Keratinocyte (primary cell): Measurements from ENCODE around the gene CLEC7A. TPM values are rescaled to one million over a fixed set of nuclear protein-coding genes. Genes with fewer than 3 reads are reported as not detected.

Experiments
- DNase-seq: peaks from one replicate; pipeline ENCODE4 v3.0.0-alpha.2; 2011; ENCODE audit warnings: low read depth, missing footprints, low spot score
- FAIRE-seq: peaks from 2 replicates; lab custom pipeline; 2011; peaks lifted over from hg19 to GRCh38; lab: Jason Lieb, UNC
- H2AFZ ChIP-seq: 2 replicates; pipeline ENCODE4 v1.6.0; 2012; ENCODE audit warnings: low read length, control low read depth, inconsistent platforms; ENCODE audit not compliant: control insufficient read depth
- H3K27ac ChIP-seq: 2 replicates; pipeline ENCODE4 v1.5.1; 2011; ENCODE audit warnings: low read length; ENCODE audit not compliant: control insufficient read depth, insufficient read depth
- H3K27me3 ChIP-seq: 3 replicates; pipeline ENCODE4 v1.6.0; 2011; ENCODE audit warnings: low read length; ENCODE audit not compliant: control insufficient read depth, insufficient read depth; ENCODE audit errors: extremely low read depth
- H3K36me3 ChIP-seq, 2 experiments: 2 replicates in 1 of 2; 3 replicates in 1 of 2; pipeline ENCODE4 v1.5.1; 2011; ENCODE audit warnings: low read length in 2 of 2, mild to moderate bottlenecking in 1 of 2; ENCODE audit not compliant: control insufficient read depth in 2 of 2, insufficient read depth in 2 of 2; ENCODE audit errors: extremely low read depth in 1 of 2
- H3K4me1 ChIP-seq: 3 replicates; pipeline ENCODE4 v1.5.1; 2011; ENCODE audit warnings: low read length; ENCODE audit not compliant: control insufficient read depth, insufficient read depth; ENCODE audit errors: extremely low read depth
- H3K4me2 ChIP-seq: 3 replicates; pipeline ENCODE4 v1.6.0; 2011; ENCODE audit warnings: low read depth, low read length; ENCODE audit not compliant: control insufficient read depth, insufficient read depth; ENCODE audit errors: extremely low read depth
- H3K4me3 ChIP-seq, 3 experiments: fragments of 200-600 bp in 1 of 3; sonication (generic) in 1 of 3; 2 replicates in 2 of 3; 3 replicates in 1 of 3; pipeline ENCODE4 v1.5.1; 2011 to 2016; ENCODE audit warnings: low read length in 3 of 3, mild to moderate bottlenecking in 3 of 3, control low read depth in 2 of 3, inconsistent platforms in 1 of 3, low read depth in 1 of 3, mixed read lengths in 1 of 3, mixed run types in 1 of 3, moderate library complexity in 1 of 3; ENCODE audit not compliant: control insufficient read depth in 2 of 3, insufficient read depth in 2 of 3; ENCODE audit errors: extremely low read depth in 1 of 3
- H3K79me2 ChIP-seq: 2 replicates; pipeline ENCODE4 v1.6.0; 2012; ENCODE audit warnings: low read length; ENCODE audit not compliant: control insufficient read depth, insufficient read depth
- H3K9ac ChIP-seq: 3 replicates; pipeline ENCODE4 v1.6.0; 2011; ENCODE audit warnings: low read length; ENCODE audit not compliant: control insufficient read depth, insufficient read depth; ENCODE audit errors: extremely low read depth
- H3K9me1 ChIP-seq: 3 replicates; pipeline ENCODE4 v1.6.0; 2011; ENCODE audit warnings: low read length; ENCODE audit not compliant: control insufficient read depth, insufficient read depth; ENCODE audit errors: extremely low read depth
- H3K9me3 ChIP-seq: 2 replicates; pipeline ENCODE4 v1.5.1; 2012; ENCODE audit warnings: low read depth, low read length; ENCODE audit not compliant: control insufficient read depth
- H4K20me1 ChIP-seq: 3 replicates; pipeline ENCODE4 v1.6.0; 2011; ENCODE audit warnings: low read length; ENCODE audit not compliant: control insufficient read depth, insufficient read depth; ENCODE audit errors: extremely low read depth
- EZH2 ChIP-seq: IDR thresholded peaks from one replicate; pipeline ENCODE4 v1.6.1; 2012; ENCODE audit warnings: inconsistent platforms, mild to moderate bottlenecking, low read length, moderate library complexity
- dilution Hi-C: fragments of 300-500 bp; cut with MboI; formaldehyde crosslinking; loops from one replicate; pipeline ENCODE4 v1.7.0; 2020; ENCODE audit warnings: low sequenced_read_pairs; ENCODE audit not compliant: extremely low pct_ligation_motif_present
- polyA minus RNA-seq, 3 experiments: library from RNA; depleted of rRNA, polyadenylated mRNA; stranded (reverse); fragments of >200 nt; gene quantifications; 1 replicate in 1 of 3; 2 replicates in 1 of 3; 3 replicates in 1 of 3; pipeline ENCODE4 v1.2.3, GENCODE V29; 2011
- polyA plus RNA-seq, 5 experiments: library from polyadenylated mRNA; depleted of rRNA in 3 of 5; stranded (reverse) in 3 of 5; stranded (forward) in 1 of 5; unstranded in 1 of 5; fragments of >200 nt; gene quantifications; 1 replicate in 1 of 5; 2 replicates in 3 of 5; 3 replicates in 1 of 5; pipeline versions ENCODE4 v1.2.1 to v1.2.3, GENCODE V29; 2011 to 2012; ENCODE audit warnings: missing spikeins in 2 of 5, low read depth in 1 of 5, low replicate concordance in 1 of 5
- TF ChIP-seq, protein P1 (sequence below), 3 experiments: IDR thresholded peaks in 1 of 3; conservative IDR thresholded peaks in 1 of 3; optimal IDR thresholded peaks in 1 of 3; 2 replicates in 2 of 3; 3 replicates in 1 of 3; pipeline versions ENCODE3 to v1.5.1; 2011; ENCODE audit warnings: low read length in 3 of 3, mild to moderate bottlenecking in 3 of 3, moderate library complexity in 2 of 3, control low read depth in 1 of 3, inconsistent platforms in 1 of 3; ENCODE audit not compliant: insufficient read depth in 2 of 3; ENCODE audit errors: extremely low read depth in 1 of 3

CLEC7A gene
- 0.31 to 0.62 TPM (median 0.62 TPM) in 3 replicates for polyA plus RNA-seq
- not detected for polyA plus RNA-seq (2011; ENCODE audit: low read depth)
- polyA plus RNA-seq (2011; cell fraction: cytosol; rRNA removed): 0.12 and 0.18 TPM in 2 replicates
- polyA plus RNA-seq (2011; cell fraction: nucleus; rRNA removed): 0.17 and 0.29 TPM in 2 replicates
- polyA plus RNA-seq (2012; ENCODE audit: low replicate concordance): 0.17 TPM in 1 of 2 replicates, not detected in the other
- polyA minus RNA-seq: 0.06 to 0.13 TPM in 2 of 3 replicates, not detected in the other
- not detected for polyA minus RNA-seq (2011; cell fraction: cytosol; rRNA and poly(A)+ RNA removed)
- polyA minus RNA-seq (2011; cell fraction: nucleus; rRNA and poly(A)+ RNA removed): not detected in 2 replicates

GRCh38 chr12:10130042-10130441 is at the start of gene CLEC7A:
Gene CLEC7A (minus strand): TSS chr12:10130199. CDS start chr12:10130082, 117 bp downstream.
- DNase-seq (no peak), FAIRE-seq (peak; percentile 36)
- Histone ChIP-seq H3K9me3 (no peaks in the 10 kb centered on the region), H3K9me1 (no peaks in the 10 kb centered on the region), H3K9ac (no peak within 1 kb of the TSS), H3K4me1 (peaks cover 4% of the 10 kb centered on the region), H2AFZ (peak within 1 kb of the TSS; percentile 9), H4K20me1 (no peaks in the 10 kb centered on the region), H3K27ac (no peak within 1 kb of the TSS), H3K27me3 (no peaks in the 10 kb centered on the region), H3K79me2 (no peaks in the 10 kb centered on the region), H3K36me3 (no peaks in the 10 kb centered on the region), H3K4me2 (peak within 1 kb of the TSS; percentile 8), H3K4me3 (no peak within 1 kb of the TSS)
- TF ChIP-seq, protein P1, sequence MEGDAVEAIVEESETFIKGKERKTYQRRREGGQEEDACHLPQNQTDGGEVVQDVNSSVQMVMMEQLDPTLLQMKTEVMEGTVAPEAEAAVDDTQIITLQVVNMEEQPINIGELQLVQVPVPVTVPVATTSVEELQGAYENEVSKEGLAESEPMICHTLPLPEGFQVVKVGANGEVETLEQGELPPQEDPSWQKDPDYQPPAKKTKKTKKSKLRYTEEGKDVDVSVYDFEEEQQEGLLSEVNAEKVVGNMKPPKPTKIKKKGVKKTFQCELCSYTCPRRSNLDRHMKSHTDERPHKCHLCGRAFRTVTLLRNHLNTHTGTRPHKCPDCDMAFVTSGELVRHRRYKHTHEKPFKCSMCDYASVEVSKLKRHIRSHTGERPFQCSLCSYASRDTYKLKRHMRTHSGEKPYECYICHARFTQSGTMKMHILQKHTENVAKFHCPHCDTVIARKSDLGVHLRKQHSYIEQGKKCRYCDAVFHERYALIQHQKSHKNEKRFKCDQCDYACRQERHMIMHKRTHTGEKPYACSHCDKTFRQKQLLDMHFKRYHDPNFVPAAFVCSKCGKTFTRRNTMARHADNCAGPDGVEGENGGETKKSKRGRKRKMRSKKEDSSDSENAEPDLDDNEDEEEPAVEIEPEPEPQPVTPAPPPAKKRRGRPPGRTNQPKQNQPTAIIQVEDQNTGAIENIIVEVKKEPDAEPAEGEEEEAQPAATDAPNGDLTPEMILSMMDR (optimal IDR thresholded peaks at IDR 0.05 in 1 of 3, IDR thresholded peaks at IDR 0.05 in 1 of 3, conservative IDR thresholded peaks at IDR 0.05 in 1 of 3; ENCODE audit: extremely low read depth in 1 of 3, insufficient read depth in 2 of 3, low read length in 3 of 3): no peak
- TF ChIP-seq EZH2: no peak
- dilution Hi-C loops: no loop called here

GRCh38 chr12:10179776-10180181 is 49.8 kb upstream of the CLEC7A start:
- no peak for TF ChIP-seq EZH2
- TF ChIP-seq, protein P1 (optimal IDR thresholded peaks at IDR 0.05 in 1 of 3, IDR thresholded peaks at IDR 0.05 in 1 of 3, conservative IDR thresholded peaks at IDR 0.05 in 1 of 3; ENCODE audit: extremely low read depth in 1 of 3, insufficient read depth in 2 of 3, low read length in 3 of 3): no peak
- Histone ChIP-seq H3K27ac (peak overlapping the region; percentile 51), H3K9me1 (no peaks in the 10 kb centered on the region), H3K36me3 (no peaks in the 10 kb centered on the region), H3K79me2 (no peaks in the 10 kb centered on the region), H3K9ac (peak overlapping the region; percentile 51), H3K27me3 (no peaks in the 10 kb centered on the region), H3K4me3 (no peak overlapping the region), H4K20me1 (no peaks in the 10 kb centered on the region), H3K4me1 (peaks cover 55% of the 10 kb centered on the region), H3K4me2 (peak overlapping the region; percentile 49), H2AFZ (no peak overlapping the region), H3K9me3 (no peaks in the 10 kb centered on the region)
- FAIRE-seq (no peak), DNase-seq (no peak)
- dilution Hi-C loops: no loop called here
